Stimulated activated memory B cell treated with anti-CD40 and anti-IgM and Interleukin-4, amounts not matched to agents 10 μg/mL and 1 μg/mL and 100 μg/mL, for 72 hours (primary cell): ENCODE results near the gene HYI.

Source experiments
- ATAC-seq: fragments of 150-1000 bp; cut with Tn5 transposase; 2 replicates; pipeline ENCODE4 v1.10.0; 2021
- H3K27ac Mint-ChIP-seq: one replicate; pipeline ENCODE4 v1.8.0; 2022; ENCODE audit warnings: mild to moderate bottlenecking, mixed read lengths
- H3K27me3 Mint-ChIP-seq: one replicate; pipeline ENCODE4 v1.8.0; 2022; ENCODE audit warnings: mixed read lengths
- H3K36me3 Mint-ChIP-seq: one replicate; pipeline ENCODE4 v1.8.0; 2022; ENCODE audit warnings: mixed read lengths
- H3K4me1 Mint-ChIP-seq: one replicate; pipeline ENCODE4 v1.8.0; 2022; ENCODE audit warnings: mixed read lengths
- H3K4me3 Mint-ChIP-seq: one replicate; pipeline ENCODE4 v1.8.0; 2022; ENCODE audit warnings: mild to moderate bottlenecking, moderate library complexity, mixed read lengths
- H3K9me3 Mint-ChIP-seq: one replicate; pipeline ENCODE4 v1.8.0; 2022; ENCODE audit warnings: mixed read lengths

HYI gene

GRCh38 chr1:43432171-43432860 lies 21.4 kb downstream of the HYI start:
- Mint-ChIP-seq H3K4me3 (no peak overlapping the region), H3K36me3 (peaks cover 75% of the 10 kb centered on the region), H3K27ac (no peak overlapping the region), H3K9me3 (no peaks in the 10 kb centered on the region), H3K27me3 (no peaks in the 10 kb centered on the region), H3K4me1 (no peaks in the 10 kb centered on the region)
- ATAC-seq, result no peak

DNA sequence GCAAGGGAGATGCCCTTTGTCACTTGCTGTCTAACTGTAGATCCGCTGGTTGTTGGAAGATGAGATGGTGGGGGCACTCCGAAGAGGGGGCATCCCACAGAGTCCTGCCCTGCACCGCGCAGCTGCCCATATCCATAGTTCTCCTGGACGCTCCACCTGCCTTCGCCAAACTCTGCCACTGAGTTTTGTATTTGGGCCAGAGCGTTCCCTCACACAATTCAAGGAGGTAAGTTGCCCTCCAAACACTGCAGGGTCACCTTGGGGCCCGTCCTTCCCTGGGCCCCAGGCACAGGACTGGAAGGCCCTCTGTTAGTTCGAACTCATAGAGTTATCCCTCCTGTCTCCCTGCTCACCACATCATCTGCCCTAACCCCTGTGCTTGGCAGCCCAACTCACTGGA lies 22.1 kb downstream of the HYI start:
- Mint-ChIP-seq H3K4me3 (no peak overlapping the region), H3K4me1 (no peaks in the 10 kb centered on the region), H3K27me3 (no peaks in the 10 kb centered on the region), H3K9me3 (no peaks in the 10 kb centered on the region), H3K36me3 (peaks cover 80% of the 10 kb centered on the region), H3K27ac (no peak overlapping the region)
- no peak for ATAC-seq

- Mint-ChIP-seq H3K4me1 (no peaks in the 10 kb centered on the region), H3K36me3 (peaks cover 85% of the 10 kb centered on the region), H3K27ac (no peak overlapping the region), H3K4me3 (no peak overlapping the region), H3K9me3 (no peaks in the 10 kb centered on the region), H3K27me3 (no peaks in the 10 kb centered on the region)
- ATAC-seq, result no peak
Measured at GRCh38 chr1:43430831-43431230, 22.9 kb downstream of the HYI start.

DNA sequence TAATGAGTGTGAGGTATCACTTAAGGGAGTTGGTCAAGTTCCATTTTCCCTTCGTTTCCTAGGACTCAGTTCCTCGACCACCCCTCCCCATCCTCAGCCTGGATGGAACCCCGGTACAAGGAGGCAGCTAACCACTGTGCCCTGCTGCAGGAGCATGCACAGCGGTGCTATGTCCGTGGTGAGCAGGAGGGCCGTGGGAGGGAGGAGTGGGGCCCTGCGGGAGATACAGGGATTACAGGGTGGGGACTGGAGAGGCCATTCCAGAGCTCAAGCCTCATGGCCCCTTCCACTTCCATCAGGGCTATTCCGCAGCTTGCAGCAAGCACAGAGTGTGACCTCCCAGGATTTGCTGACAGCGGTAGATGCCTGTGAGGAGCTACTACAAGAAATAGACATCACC lies 25.8 kb downstream of the HYI start:
- H3K4me1 Mint-ChIP-seq, result peaks cover 6% of the 10 kb centered on the region
- no peak overlapping the region for H3K27ac Mint-ChIP-seq
- H3K36me3 Mint-ChIP-seq, result peaks cover 86% of the 10 kb centered on the region
- H3K4me3 Mint-ChIP-seq, result no peak overlapping the region
- H3K9me3 Mint-ChIP-seq, result no peaks in the 10 kb centered on the region
- H3K27me3 Mint-ChIP-seq, result no peaks in the 10 kb centered on the region
- no peak for ATAC-seq

DNA sequence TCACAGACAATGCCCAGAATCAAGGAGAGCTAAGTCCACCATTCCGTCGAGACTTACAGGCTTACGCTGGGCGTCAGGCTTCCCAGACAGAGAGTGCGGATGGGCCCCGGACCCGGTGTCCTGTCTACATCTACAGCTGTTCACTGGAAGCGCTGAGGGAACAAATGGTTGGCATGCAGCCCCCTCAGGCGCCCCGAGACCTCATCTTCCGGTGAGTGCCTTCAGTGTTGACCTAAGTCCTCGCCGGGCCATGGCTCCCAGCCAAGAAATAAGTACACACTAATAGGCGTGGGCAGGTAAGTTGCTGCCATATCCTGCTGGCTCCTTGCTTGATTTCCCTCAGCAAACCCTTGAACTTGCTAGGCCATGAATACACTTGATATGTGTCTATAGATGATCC lies 26.2 kb downstream of the HYI start:
- Mint-ChIP-seq H3K36me3 (peaks cover 88% of the 10 kb centered on the region), H3K9me3 (no peaks in the 10 kb centered on the region), H3K27me3 (no peaks in the 10 kb centered on the region), H3K4me1 (peaks cover 7% of the 10 kb centered on the region), H3K27ac (no peak overlapping the region), H3K4me3 (no peak overlapping the region)
- no peak for ATAC-seq

- ATAC-seq, result no peak
- Mint-ChIP-seq H3K27ac (no peak overlapping the region), H3K36me3 (peaks cover 86% of the 10 kb centered on the region), H3K4me3 (no peak overlapping the region), H3K27me3 (no peaks in the 10 kb centered on the region), H3K9me3 (no peaks in the 10 kb centered on the region), H3K4me1 (peaks cover 7% of the 10 kb centered on the region)
Measured at GRCh38 chr1:43426221-43426620, 27.5 kb downstream of the HYI start.

DNA sequence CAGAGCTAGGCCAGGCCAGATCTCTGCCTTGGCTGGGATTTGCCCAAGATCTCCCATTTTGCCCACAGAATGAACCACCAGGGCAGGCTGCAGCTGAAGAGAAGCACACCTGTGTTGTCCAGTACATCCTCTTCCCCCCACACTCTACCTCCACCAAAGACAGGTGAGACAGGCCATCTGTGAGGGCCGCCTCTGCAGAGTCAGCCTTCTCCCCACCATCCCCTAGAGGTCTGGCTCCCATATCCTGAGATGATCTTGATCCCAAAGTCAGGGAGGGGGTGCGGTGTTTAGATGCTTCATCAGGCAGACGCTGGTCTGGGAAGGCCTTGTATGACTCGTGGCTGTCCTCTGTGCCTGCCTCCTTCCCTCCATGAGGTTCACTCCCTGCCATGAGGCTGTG lies 28.7 kb downstream of the HYI start:
- peaks cover 83% of the 10 kb centered on the region for H3K36me3 Mint-ChIP-seq
- ATAC-seq, result no peak
- no peaks in the 10 kb centered on the region for H3K9me3 Mint-ChIP-seq
- no peak overlapping the region for H3K27ac Mint-ChIP-seq
- peaks cover 7% of the 10 kb centered on the region for H3K4me1 Mint-ChIP-seq
- no peaks in the 10 kb centered on the region for H3K27me3 Mint-ChIP-seq
- no peak overlapping the region for H3K4me3 Mint-ChIP-seq

- Mint-ChIP-seq H3K9me3 (no peaks in the 10 kb centered on the region), H3K4me3 (no peak overlapping the region), H3K27ac (no peak overlapping the region), H3K27me3 (no peaks in the 10 kb centered on the region), H3K4me1 (peaks cover 7% of the 10 kb centered on the region), H3K36me3 (peaks cover 72% of the 10 kb centered on the region)
- ATAC-seq, result no peak
Measured at GRCh38 chr1:43423672-43424550, 29.8 kb downstream of the HYI start.

DNA sequence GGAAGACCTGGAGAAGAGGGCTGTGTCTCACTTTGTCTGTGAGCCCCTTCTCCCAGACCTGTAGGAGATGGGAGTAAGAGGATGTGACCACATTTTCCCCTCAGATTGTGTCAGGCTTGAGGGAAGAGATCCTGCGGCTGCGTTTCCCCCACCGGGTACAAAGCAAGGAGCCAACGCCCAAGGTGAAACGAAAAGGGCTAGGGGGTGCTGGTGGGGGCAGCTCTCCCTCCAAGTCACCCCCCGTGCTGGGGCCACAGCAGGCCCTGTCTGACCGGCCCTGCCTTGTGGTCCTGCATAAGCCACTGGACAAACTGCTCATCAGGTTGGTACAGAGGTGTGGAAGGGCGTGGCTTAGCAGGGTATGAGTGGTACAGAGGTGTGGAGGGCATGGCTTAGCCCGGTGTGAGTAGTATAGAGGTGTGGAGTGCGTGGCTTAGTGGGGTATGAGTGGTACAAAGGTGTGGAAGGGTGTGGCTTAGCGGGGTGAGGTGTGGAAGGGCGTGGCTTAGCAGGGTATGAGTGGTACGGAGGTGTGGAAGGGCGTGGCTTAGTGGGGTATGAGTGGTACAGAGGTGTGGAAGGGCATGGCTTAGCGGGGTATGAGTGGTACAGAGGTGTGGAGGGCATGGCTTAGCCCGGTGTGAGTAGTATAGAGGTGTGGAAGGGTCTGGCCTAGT lies 30.6 kb downstream of the HYI start:
- no peaks in the 10 kb centered on the region for H3K27me3 Mint-ChIP-seq

GRCh38 chr1:43421976-43422750 lies 31.6 kb downstream of the HYI start:
- ATAC-seq, result no peak
- Mint-ChIP-seq H3K27ac (no peak overlapping the region), H3K4me3 (no peak overlapping the region), H3K9me3 (no peaks in the 10 kb centered on the region), H3K36me3 (peaks cover 58% of the 10 kb centered on the region), H3K27me3 (no peaks in the 10 kb centered on the region), H3K4me1 (peaks cover 7% of the 10 kb centered on the region)

More for the DNA sequence above, 30.6 kb downstream of the HYI start:
- Mint-ChIP-seq H3K4me3 (no peak overlapping the region), H3K9me3 (no peaks in the 10 kb centered on the region), H3K36me3 (peaks cover 67% of the 10 kb centered on the region), H3K4me1 (peaks cover 7% of the 10 kb centered on the region), H3K27ac (no peak overlapping the region)
- no peak for ATAC-seq

DNA sequence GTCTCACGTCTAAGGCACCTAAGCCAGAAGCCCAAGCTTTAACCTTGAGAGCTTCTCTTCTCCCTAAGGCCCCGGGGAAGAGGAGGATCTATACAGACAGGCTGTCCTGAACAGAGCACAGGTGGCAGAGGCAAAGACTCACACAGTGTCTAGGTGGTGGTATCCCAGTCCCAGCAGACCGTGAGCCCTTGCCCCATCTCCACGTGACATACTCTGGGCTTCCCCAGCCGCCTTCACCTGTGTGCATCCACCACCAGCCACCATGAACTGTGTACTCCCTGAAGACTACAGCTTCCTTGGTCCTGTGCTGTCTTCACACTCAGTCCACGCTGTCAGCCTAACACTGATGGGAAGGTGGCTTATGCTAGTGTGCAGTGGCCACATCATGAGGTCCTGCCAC lies 32.3 kb downstream of the HYI start:
- Mint-ChIP-seq H3K4me3 (no peak overlapping the region), H3K9me3 (no peaks in the 10 kb centered on the region), H3K36me3 (peaks cover 51% of the 10 kb centered on the region), H3K27me3 (no peaks in the 10 kb centered on the region), H3K4me1 (peaks cover 7% of the 10 kb centered on the region), H3K27ac (no peak overlapping the region)
- ATAC-seq, result peak; percentile 38

- H3K27me3 Mint-ChIP-seq, result no peaks in the 10 kb centered on the region
- peaks cover 48% of the 10 kb centered on the region for H3K36me3 Mint-ChIP-seq
- H3K9me3 Mint-ChIP-seq, result no peaks in the 10 kb centered on the region
- no peak for ATAC-seq
- no peak overlapping the region for H3K4me3 Mint-ChIP-seq
- no peak overlapping the region for H3K27ac Mint-ChIP-seq
- H3K4me1 Mint-ChIP-seq, result peaks cover 7% of the 10 kb centered on the region
Measured at GRCh38 chr1:43420874-43421273, 32.9 kb downstream of the HYI start.

DNA sequence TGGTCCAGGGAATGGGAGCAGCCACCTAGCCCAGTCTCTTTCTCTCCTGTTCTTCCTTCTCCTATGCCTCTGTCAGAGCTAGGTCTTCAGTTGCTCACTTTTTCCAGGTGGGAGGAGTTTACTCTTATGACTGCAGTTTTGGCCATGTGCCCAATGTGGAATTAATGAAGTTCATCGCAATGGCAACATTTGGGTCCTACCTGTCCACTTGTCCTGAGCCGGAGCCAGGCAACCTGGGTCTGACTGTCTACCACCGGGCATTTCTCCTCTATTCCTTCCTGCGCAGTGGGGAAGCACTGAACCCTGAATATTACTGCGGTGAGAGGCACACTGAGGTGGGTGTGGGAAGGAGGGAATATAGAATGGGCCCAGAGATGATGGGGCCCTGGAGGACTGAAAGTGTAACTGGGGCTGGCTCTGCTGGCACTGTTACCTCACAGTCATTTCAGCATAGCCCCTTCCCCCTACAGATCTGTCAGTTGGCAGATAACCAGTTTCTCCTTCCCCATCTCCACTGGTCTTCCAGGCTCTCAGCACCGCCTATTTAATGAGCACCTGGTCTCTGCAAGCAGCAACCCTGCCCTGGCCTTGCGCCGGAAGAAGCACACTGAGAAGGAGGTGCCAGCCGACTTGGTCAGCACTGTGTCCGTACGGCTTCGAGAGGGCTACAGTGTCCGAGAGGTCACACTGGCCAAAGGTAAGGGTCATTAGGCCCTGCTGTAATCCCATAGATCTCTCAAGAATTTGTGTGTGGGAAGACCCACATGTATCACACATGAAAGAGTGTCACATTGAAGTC lies 33.9 kb downstream of the HYI start:
- ATAC-seq, result no peak
- no peaks in the 10 kb centered on the region for H3K27me3 Mint-ChIP-seq
- H3K9me3 Mint-ChIP-seq, result no peaks in the 10 kb centered on the region
- peaks cover 7% of the 10 kb centered on the region for H3K4me1 Mint-ChIP-seq
- H3K27ac Mint-ChIP-seq, result no peak overlapping the region
- peaks cover 48% of the 10 kb centered on the region for H3K36me3 Mint-ChIP-seq
- H3K4me3 Mint-ChIP-seq, result no peak overlapping the region

GRCh38 chr1:43418858-43419257 lies 34.9 kb downstream of the HYI start:
- Mint-ChIP-seq H3K27ac (no peak overlapping the region), H3K4me1 (peaks cover 7% of the 10 kb centered on the region), H3K4me3 (no peak overlapping the region), H3K36me3 (peaks cover 43% of the 10 kb centered on the region), H3K27me3 (no peaks in the 10 kb centered on the region), H3K9me3 (no peaks in the 10 kb centered on the region)
- peak; percentile 88 for ATAC-seq
